C4-2B (cell line): ENCODE results near the gene SPRR2D.

Experiments used
- ZFX ChIP-seq: fragments of 450-650 bp; IDR thresholded peaks from 2 replicates; pipeline ENCODE4 v1.6.1; 2017
- TF ChIP-seq, protein P1 (sequence below): fragments of 450-650 bp; conservative IDR thresholded peaks from 2 replicates; pipeline ENCODE4 v1.5.1; 2017; ENCODE audit warnings: mild to moderate bottlenecking

DNA sequence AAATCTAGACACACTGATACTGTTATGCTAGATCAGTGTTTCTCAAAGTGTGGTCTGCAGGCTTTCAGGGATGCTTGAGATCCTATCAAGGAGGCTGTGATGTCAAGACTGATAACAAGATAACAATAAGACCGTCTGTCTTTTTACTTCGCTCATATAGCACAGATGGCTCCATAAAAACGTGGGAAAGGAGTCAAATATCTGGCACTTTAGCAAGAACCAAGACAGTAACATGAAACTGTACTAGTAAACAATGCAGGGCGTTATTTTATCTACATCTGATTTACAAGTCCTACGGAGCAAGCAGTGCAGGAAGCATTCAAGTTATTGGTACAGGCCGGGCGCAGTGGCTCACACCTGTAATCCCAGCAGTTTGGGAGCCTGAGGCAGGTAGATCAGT lies 43.0 kb downstream of the SPRR2D start:
- TF ChIP-seq, protein P1, sequence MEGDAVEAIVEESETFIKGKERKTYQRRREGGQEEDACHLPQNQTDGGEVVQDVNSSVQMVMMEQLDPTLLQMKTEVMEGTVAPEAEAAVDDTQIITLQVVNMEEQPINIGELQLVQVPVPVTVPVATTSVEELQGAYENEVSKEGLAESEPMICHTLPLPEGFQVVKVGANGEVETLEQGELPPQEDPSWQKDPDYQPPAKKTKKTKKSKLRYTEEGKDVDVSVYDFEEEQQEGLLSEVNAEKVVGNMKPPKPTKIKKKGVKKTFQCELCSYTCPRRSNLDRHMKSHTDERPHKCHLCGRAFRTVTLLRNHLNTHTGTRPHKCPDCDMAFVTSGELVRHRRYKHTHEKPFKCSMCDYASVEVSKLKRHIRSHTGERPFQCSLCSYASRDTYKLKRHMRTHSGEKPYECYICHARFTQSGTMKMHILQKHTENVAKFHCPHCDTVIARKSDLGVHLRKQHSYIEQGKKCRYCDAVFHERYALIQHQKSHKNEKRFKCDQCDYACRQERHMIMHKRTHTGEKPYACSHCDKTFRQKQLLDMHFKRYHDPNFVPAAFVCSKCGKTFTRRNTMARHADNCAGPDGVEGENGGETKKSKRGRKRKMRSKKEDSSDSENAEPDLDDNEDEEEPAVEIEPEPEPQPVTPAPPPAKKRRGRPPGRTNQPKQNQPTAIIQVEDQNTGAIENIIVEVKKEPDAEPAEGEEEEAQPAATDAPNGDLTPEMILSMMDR: no peak
- TF ChIP-seq ZFX: no peak
